H1 (cell line): Measurements from ENCODE around the gene IL36G. TPM values are rescaled to one million over a fixed set of nuclear protein-coding genes. Genes with fewer than 3 reads are reported as not detected.

Source experiments
- CTCF ChIA-PET: fragments of 300-600 bp; sonication (Branson Sonifier 250); formaldehyde crosslinking; loops from one replicate; lab custom pipeline; 2021; ENCODE audit not compliant: partially characterized antibody; lab: Charles Lee
- POLR2A ChIA-PET: fragments of 300-600 bp; sonication (Branson Sonifier 250); formaldehyde crosslinking; loops from one replicate; lab custom pipeline; 2021; ENCODE audit warnings: inconsistent platforms; ENCODE audit not compliant: partially characterized antibody; lab: Charles Lee
- DNase-seq, 2 experiments: peaks; one replicate each; pipeline versions ENCODE4 v3.0.0 to v3.0.0-alpha.2; 2010 to 2022; ENCODE audit warnings: low spot score in 2 of 2, low read depth in 1 of 2, mixed read lengths in 1 of 2
- FAIRE-seq: peaks from 2 replicates; lab custom pipeline; 2011; peaks lifted over from hg19 to GRCh38; lab: Jason Lieb, UNC
- H2AFZ ChIP-seq: 2 replicates; pipeline ENCODE4 v1.8.1; 2012; ENCODE audit warnings: low read length, inconsistent platforms
- H2AK5ac ChIP-seq: 2 replicates; pipeline ENCODE4 v1.6.1; 2013; ENCODE audit warnings: low read depth, low read length
- H2BK120ac ChIP-seq: replicated peaks from 2 replicates; pipeline ENCODE3; 2013; ENCODE audit warnings: low read depth, low read length, inconsistent platforms
- H2BK12ac ChIP-seq: 2 replicates; pipeline ENCODE4 v1.6.1; 2013; ENCODE audit warnings: low read depth, low read length
- H2BK15ac ChIP-seq: 2 replicates; pipeline ENCODE4 v1.6.1; 2013; ENCODE audit warnings: low read length
- H2BK20ac ChIP-seq: 2 replicates; pipeline ENCODE4 v1.6.1; 2013; ENCODE audit warnings: low read length
- H2BK5ac ChIP-seq: 2 replicates; pipeline ENCODE4 v1.6.1; 2013; ENCODE audit warnings: low read depth, low read length
- H3K14ac ChIP-seq: 2 replicates; pipeline ENCODE4 v1.6.1; 2013; ENCODE audit warnings: inconsistent platforms; ENCODE audit not compliant: insufficient read length
- H3K18ac ChIP-seq: 2 replicates; pipeline ENCODE4 v1.6.1; 2013; ENCODE audit warnings: low read length; ENCODE audit errors: extremely low read depth
- H3K23ac ChIP-seq: 2 replicates; pipeline ENCODE4 v1.6.1; 2013; ENCODE audit warnings: inconsistent platforms; ENCODE audit not compliant: insufficient read length
- H3K23me2 ChIP-seq: 2 replicates; pipeline ENCODE4 v1.6.1; 2013; ENCODE audit warnings: low read depth, low read length
- H3K27ac ChIP-seq: 2 replicates; pipeline ENCODE4 v1.6.1; 2011; ENCODE audit warnings: low read depth, low read length, inconsistent platforms
- H3K27me3 ChIP-seq, 4 experiments: replicated peaks in 1 of 4; 1 replicate in 1 of 4; 2 replicates in 3 of 4; pipeline versions ENCODE4 v1.6.1 to v1.8.1; 2011 to 2013; ENCODE audit warnings: low read length in 3 of 4, mild to moderate bottlenecking in 3 of 4, inconsistent platforms in 2 of 4, mixed read lengths in 2 of 4, moderate library complexity in 1 of 4; ENCODE audit not compliant: control insufficient read depth in 3 of 4, insufficient read depth in 3 of 4; ENCODE audit errors: extremely low read depth in 1 of 4
- H3K36me3 ChIP-seq, 4 experiments: 2 replicates each; pipeline versions ENCODE4 v1.6.1 to v1.8.1; 2011 to 2013; ENCODE audit warnings: mild to moderate bottlenecking in 4 of 4, low read length in 3 of 4, moderate library complexity in 2 of 4, control low read depth in 1 of 4, inconsistent platforms in 1 of 4; ENCODE audit not compliant: insufficient read depth in 4 of 4, control insufficient read depth in 2 of 4
- H3K4ac ChIP-seq: replicated peaks from 2 replicates; pipeline ENCODE3; 2013; ENCODE audit warnings: low read length, low read depth, mixed read lengths, inconsistent platforms; ENCODE audit not compliant: insufficient read length
- H3K4me1 ChIP-seq, 4 experiments: replicated peaks in 1 of 4; 1 replicate in 1 of 4; 2 replicates in 3 of 4; pipeline versions ENCODE4 v1.6.1 to v1.8.1; 2011 to 2013; ENCODE audit warnings: low read length in 3 of 4, inconsistent platforms in 2 of 4, mixed read lengths in 1 of 4; ENCODE audit not compliant: insufficient read depth in 4 of 4, control insufficient read depth in 3 of 4
- H3K4me2 ChIP-seq, 2 experiments: 2 replicates each; pipeline versions ENCODE4 v1.6.1 to v1.8.1; 2011 to 2013; ENCODE audit warnings: low read depth in 2 of 2, low read length in 2 of 2, control low read depth in 1 of 2, inconsistent platforms in 1 of 2, mild to moderate bottlenecking in 1 of 2; ENCODE audit not compliant: insufficient read depth in 1 of 2
- H3K4me3 ChIP-seq, 4 experiments: fragments of 200-600, 300-600 bp in 1 of 4; sonication (generic), shearing (Covaris generic), sonication (Bioruptor Twin) in 1 of 4; 2 replicates each; pipeline versions ENCODE4 v1.5.1 to v1.8.1; 2011 to 2016; ENCODE audit warnings: low read length in 4 of 4, low read depth in 3 of 4, control low read depth in 2 of 4, inconsistent platforms in 2 of 4, mild to moderate bottlenecking in 2 of 4, mixed read lengths in 1 of 4, moderate library complexity in 1 of 4; ENCODE audit not compliant: insufficient read depth in 2 of 4; ENCODE audit errors: extremely low read depth in 1 of 4
- H3K56ac ChIP-seq: replicated peaks from 2 replicates; pipeline ENCODE3; 2013; ENCODE audit warnings: low read depth, mild to moderate bottlenecking, mixed read lengths, low read length, inconsistent platforms; ENCODE audit not compliant: insufficient read length
- H3K79me1 ChIP-seq: 2 replicates; pipeline ENCODE4 v1.6.1; 2013; ENCODE audit warnings: low read depth, low read length, control low read depth
- H3K79me2 ChIP-seq, 2 experiments: 2 replicates each; pipeline versions ENCODE4 v1.6.1 to v1.8.1; 2012 to 2013; ENCODE audit warnings: low read length in 2 of 2, mild to moderate bottlenecking in 2 of 2, inconsistent platforms in 1 of 2; ENCODE audit not compliant: insufficient read depth in 2 of 2, control insufficient read depth in 1 of 2
- H3K9ac ChIP-seq, 4 experiments: replicated peaks in 1 of 4; 1 replicate in 1 of 4; 2 replicates in 3 of 4; pipeline versions ENCODE4 v1.6.1 to v1.8.1; 2011 to 2013; ENCODE audit warnings: low read depth in 3 of 4, low read length in 3 of 4, control low read depth in 2 of 4, mild to moderate bottlenecking in 2 of 4, moderate library complexity in 2 of 4, inconsistent platforms in 1 of 4; ENCODE audit errors: extremely low read depth in 1 of 4
- H3K9me3 ChIP-seq, 2 experiments: 2 replicates each; pipeline versions ENCODE4 v1.6.1 to v1.8.1; 2012 to 2013; ENCODE audit warnings: mild to moderate bottlenecking in 2 of 2, moderate library complexity in 2 of 2, control low read depth in 1 of 2, inconsistent platforms in 1 of 2, low read depth in 1 of 2, low read length in 1 of 2, mixed read lengths in 1 of 2; ENCODE audit not compliant: insufficient read depth in 2 of 2
- H4K20me1 ChIP-seq, 2 experiments: replicated peaks in 1 of 2; 2 replicates each; pipeline versions ENCODE3 to v1.8.1; 2011 to 2013; ENCODE audit warnings: inconsistent platforms in 2 of 2, low read length in 2 of 2, mild to moderate bottlenecking in 1 of 2; ENCODE audit not compliant: insufficient read depth in 2 of 2, control insufficient read depth in 1 of 2
- H4K5ac ChIP-seq: 2 replicates; pipeline ENCODE4 v1.6.1; 2013; ENCODE audit warnings: low read length, low read depth, mixed read lengths, inconsistent platforms; ENCODE audit not compliant: insufficient read length
- H4K8ac ChIP-seq: 2 replicates; pipeline ENCODE4 v1.8.0; 2013; ENCODE audit warnings: mild to moderate bottlenecking, moderate library complexity, low read length, inconsistent platforms; ENCODE audit not compliant: insufficient read depth; ENCODE audit errors: extremely low read depth
- H4K91ac ChIP-seq: replicated peaks from 2 replicates; pipeline ENCODE3; 2013; ENCODE audit warnings: low read length, mixed read lengths, inconsistent platforms; ENCODE audit not compliant: insufficient read length
- ATF3 ChIP-seq: IDR thresholded peaks from 2 replicates; pipeline ENCODE4 v1.6.1; 2011; ENCODE audit warnings: low read depth, mild to moderate bottlenecking, low read length; ENCODE audit not compliant: insufficient read depth
- BACH1 ChIP-seq: IDR thresholded peaks from 2 replicates; pipeline ENCODE4 v1.6.1; 2012; ENCODE audit warnings: low read length, improper control_type of control experiment
- EP300 ChIP-seq, 2 experiments: IDR thresholded peaks; 1 replicate in 1 of 2; 2 replicates in 1 of 2; pipeline ENCODE4 v1.6.1; 2011 to 2012; ENCODE audit warnings: low read depth in 2 of 2, low read length in 2 of 2, mild to moderate bottlenecking in 2 of 2, borderline replicate concordance in 1 of 2, inconsistent platforms in 1 of 2, moderate library complexity in 1 of 2
- KDM4A ChIP-seq: IDR thresholded peaks from one replicate; pipeline ENCODE4 v1.7.1; 2012; ENCODE audit warnings: low read depth, mild to moderate bottlenecking, moderate library complexity, low read length, inconsistent platforms; ENCODE audit not compliant: severe bottlenecking
- RAD21 ChIP-seq, 2 experiments: IDR thresholded peaks in 1 of 2; conservative IDR thresholded peaks in 1 of 2; 2 replicates each; pipeline ENCODE4 v1.6.1; 2011; ENCODE audit warnings: low read depth in 2 of 2, low read length in 2 of 2, improper control_type of control experiment in 1 of 2, inconsistent platforms in 1 of 2, mild to moderate bottlenecking in 1 of 2, moderate library complexity in 1 of 2
- RBBP5 ChIP-seq: IDR thresholded peaks from 2 replicates; pipeline ENCODE4 v1.7.1; 2012; ENCODE audit warnings: low read depth, mild to moderate bottlenecking, inconsistent platforms, low read length, moderate library complexity, borderline replicate concordance
- RNF2 ChIP-seq: fragments of 200-900, 300-1000 bp; sonication (generic); IDR thresholded peaks from 2 replicates; pipeline ENCODE4 v1.7.1; 2016; ENCODE audit warnings: borderline replicate concordance, low read depth, mild to moderate bottlenecking, antibody characterized with exemption, low read length; ENCODE audit not compliant: poor library complexity, severe bottlenecking; ENCODE audit errors: missing control alignments
- TCF12 ChIP-seq: IDR thresholded peaks from 2 replicates; pipeline ENCODE4 v1.6.1; 2011; ENCODE audit warnings: low read depth, mild to moderate bottlenecking, low read length
- YY1 ChIP-seq: IDR thresholded peaks from 2 replicates; pipeline ENCODE4 v1.6.1; 2011; ENCODE audit warnings: low read depth, mild to moderate bottlenecking, low read length
- ZNF274 ChIP-seq: IDR thresholded peaks from 2 replicates; pipeline ENCODE4 v1.7.0; 2012; ENCODE audit warnings: low read length, borderline replicate concordance; ENCODE audit errors: extremely low read depth
- WGBS, 2 experiments: shearing (Covaris generic) in 1 of 2; methylation state at CpG; one replicate each; pipeline versions ENCODE4 v1.1.6 to v1.1.7; 2013 to 2015; ENCODE audit warnings: low lambda C conversion rate in 2 of 2, mixed read lengths in 2 of 2, inconsistent platforms in 1 of 2, low coverage in 1 of 2, missing lambda C conversion rate in 1 of 2; ENCODE audit not compliant: insufficient replicate concordance in 2 of 2, insufficient coverage in 1 of 2, insufficient read length in 1 of 2; ENCODE audit errors: extremely low coverage in 1 of 2, missing lambda C conversion rate in 1 of 2; 5-methylcytosine and 5-hydroxymethylcytosine counted together
- polyA plus RNA-seq, 7 experiments: library from polyadenylated mRNA; depleted of rRNA in 3 of 7; stranded (reverse) in 5 of 7; unstranded in 2 of 7; fragments of >200 nt in 5 of 7; fragments of 200-250 nt in 2 of 7; gene quantifications; 1 replicate in 5 of 7; 2 replicates in 1 of 7; 4 replicates in 1 of 7; pipeline versions ENCODE4 v1.2.1 to v1.2.3, GENCODE V29; 2011 to 2013; ENCODE audit warnings: missing spikeins in 2 of 7, mixed read lengths in 2 of 7
- total RNA-seq: library from RNA; stranded (reverse); fragmentation: NEBNext Ultra II Directional; extraction: Animal tissue kit (Norgen Biotek cat#: 25700); gene quantifications from 2 replicates; pipeline ENCODE4 v1.2.1, GENCODE V29; 2021
- TF ChIP-seq, protein P1 (sequence below): IDR thresholded peaks from 2 replicates; pipeline ENCODE4 v1.6.1; 2011; ENCODE audit warnings: low read length, improper control_type of control experiment

IL36G gene
- total and polyA plus RNA-seq, 2 of the 8 experiments (the other 6 are each of a cell fraction or from before 2014, with no cell fraction given): 0.39 TPM; not detected in 1

DNA sequence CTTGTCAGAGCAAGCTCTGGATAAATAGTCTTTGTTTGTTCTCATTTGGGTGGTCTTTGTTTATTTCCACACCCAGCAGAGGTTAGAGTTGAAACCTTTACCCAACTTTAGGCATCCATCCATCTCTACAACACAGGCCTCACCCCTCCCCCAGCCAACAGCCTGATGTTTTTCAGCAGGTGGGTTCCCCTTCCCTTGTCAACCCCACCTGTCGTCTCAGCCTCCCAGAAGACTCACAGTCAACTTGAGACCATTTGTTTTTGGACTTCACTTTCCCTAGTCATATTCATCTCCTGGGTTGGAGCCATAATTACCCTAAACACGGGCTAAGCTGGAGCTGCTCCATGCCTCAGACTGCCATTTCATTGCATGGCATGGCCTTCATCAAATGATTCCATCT, 31.7 kb upstream of the IL36G start:
- H3K27ac ChIP-seq: no peak overlapping the region
- no peak overlapping the region for H3K4me3 ChIP-seq
- no peak overlapping the region for H4K8ac ChIP-seq
- H3K23ac ChIP-seq: no peak overlapping the region
- H3K79me1 ChIP-seq: no peaks in the 10 kb centered on the region
- no peak overlapping the region for H4K91ac ChIP-seq
- FAIRE-seq (no peak), DNase-seq (no peak)
- H3K36me3 ChIP-seq: no peaks in the 10 kb centered on the region
- no peak overlapping the region for H2BK12ac ChIP-seq
- H2AFZ ChIP-seq: no peak overlapping the region
- H3K14ac ChIP-seq: no peak overlapping the region
- no peaks in the 10 kb centered on the region for H3K4me1 ChIP-seq
- WGBS, 2 experiments: 93% methylated on average over 2 of the region's 2 CpGs; no CpG with 5 or more reads in 1 of the 2 experiments
- H2BK120ac ChIP-seq: no peak overlapping the region
- no peak overlapping the region for H3K9ac ChIP-seq
- H3K4me2 ChIP-seq: no peak overlapping the region
- no peak overlapping the region for H3K18ac ChIP-seq
- H3K9me3 ChIP-seq: no peaks in the 10 kb centered on the region
- no peaks in the 10 kb centered on the region for H3K79me2 ChIP-seq
- H2BK20ac ChIP-seq: no peak overlapping the region
- CTCF ChIA-PET: interaction anchor here (0.8 to 6.4 kb wide), 4 partner anchors 10 to 220 kb away, joined by 3 to 41 read pairs (median 10); no protein-coding TSS in a partner anchor
- POLR2A ChIA-PET: no interaction called here
- no peak overlapping the region for H2AK5ac ChIP-seq
- no peak overlapping the region for H4K5ac ChIP-seq
- no peaks in the 10 kb centered on the region for H3K23me2 ChIP-seq
- no peaks in the 10 kb centered on the region for H4K20me1 ChIP-seq
- H2BK15ac ChIP-seq: no peak overlapping the region
- no peak overlapping the region for H2BK5ac ChIP-seq
- no peak overlapping the region for H3K56ac ChIP-seq
- no peaks in the 10 kb centered on the region for H3K27me3 ChIP-seq
- H3K4ac ChIP-seq: no peak overlapping the region
- TF ChIP-seq RBBP5 (no peak), EP300 (IDR thresholded peaks at IDR 0.05; ENCODE audit: borderline replicate concordance in 1 of 2, low read depth in 2 of 2, low read length in 2 of 2) (no peak), ATF3 (no peak), KDM4A (no peak), RAD21 (IDR thresholded peaks at IDR 0.05 in 1 of 2, conservative IDR thresholded peaks at IDR 0.05 in 1 of 2; ENCODE audit: low read depth in 2 of 2, low read length in 2 of 2) (no peak), YY1 (no peak), ZNF274 (no peak), RNF2 (no peak), BACH1 (no peak), TCF12 (no peak)
- TF ChIP-seq, protein P1, sequence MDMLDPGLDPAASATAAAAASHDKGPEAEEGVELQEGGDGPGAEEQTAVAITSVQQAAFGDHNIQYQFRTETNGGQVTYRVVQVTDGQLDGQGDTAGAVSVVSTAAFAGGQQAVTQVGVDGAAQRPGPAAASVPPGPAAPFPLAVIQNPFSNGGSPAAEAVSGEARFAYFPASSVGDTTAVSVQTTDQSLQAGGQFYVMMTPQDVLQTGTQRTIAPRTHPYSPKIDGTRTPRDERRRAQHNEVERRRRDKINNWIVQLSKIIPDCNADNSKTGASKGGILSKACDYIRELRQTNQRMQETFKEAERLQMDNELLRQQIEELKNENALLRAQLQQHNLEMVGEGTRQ: no peak
